ENCODE measurements around the gene GAD2. TPM values are rescaled to one million over a fixed set of nuclear protein-coding genes. Genes with fewer than 3 reads are reported as not detected.

The GAD2 gene
- polyA plus RNA-seq, 5 donors = not detected

GRCh38 chr10:26221541-26221940 is 5.0 kb downstream of the GAD2 start:
- no peak for DNase-seq

- no peak for DNase-seq
Measured at GRCh38 chr10:26222563-26222962, 6.0 kb downstream of the GAD2 start.

GRCh38 chr10:26225322-26225721 is 8.7 kb downstream of the GAD2 start:
- no peak for DNase-seq

GRCh38 chr10:26227786-26228185 is 11.2 kb downstream of the GAD2 start:
- no peak for DNase-seq

- DNase-seq = no peak
Measured at GRCh38 chr10:26232174-26232573, 15.6 kb downstream of the GAD2 start.

GRCh38 chr10:26235761-26236160 is 19.2 kb downstream of the GAD2 start:
- DNase-seq = no peak

GRCh38 chr10:26238378-26238777 is 21.8 kb downstream of the GAD2 start:
- DNase-seq = no peak

- DNase-seq = no peak
Measured at GRCh38 chr10:26242706-26243350, 26.3 kb downstream of the GAD2 start.

- DNase-seq = no peak
Measured at GRCh38 chr10:26243351-26243720, 26.8 kb downstream of the GAD2 start.

GRCh38 chr10:26249681-26250080 is 33.1 kb downstream of the GAD2 start:
- DNase-seq = no peak

- DNase-seq = no peak
Measured at GRCh38 chr10:26251925-26252324, 35.4 kb downstream of the GAD2 start.

GRCh38 chr10:26254616-26255015 is 38.0 kb downstream of the GAD2 start:
- no peak for DNase-seq

- no peak for DNase-seq
Measured at GRCh38 chr10:26259341-26259740, 42.8 kb downstream of the GAD2 start.

GRCh38 chr10:26269754-26270153 is 53.2 kb downstream of the GAD2 start:
- peak; percentile 10 to 26 for DNase-seq

- DNase-seq = no peak
Measured at GRCh38 chr10:26274391-26274790, 57.8 kb downstream of the GAD2 start.

- no peak for DNase-seq
Measured at GRCh38 chr10:26278295-26278694, 61.7 kb downstream of the GAD2 start.

- no peak for DNase-seq
Measured at GRCh38 chr10:26290236-26290635, 73.7 kb downstream of the GAD2 start.

GRCh38 chr10:26291721-26292480 is 75.3 kb downstream of the GAD2 start:
- no peak for DNase-seq

GRCh38 chr10:26296360-26296759 is 79.8 kb downstream of the GAD2 start:
- DNase-seq = no peak

GRCh38 chr10:26300001-26300400 is 83.4 kb downstream of the GAD2 start:
- DNase-seq = peak; percentile 34 to 51

- DNase-seq = no peak
Measured at GRCh38 chr10:26303366-26303765, 86.8 kb downstream of the GAD2 start.

GRCh38 chr10:26310361-26310760 is 93.8 kb downstream of the GAD2 start:
- DNase-seq = no peak

GRCh38 chr10:26311383-26311940 is 94.9 kb downstream of the GAD2 start:
- DNase-seq = no peak

Data from right lung (tissue), 5 donors.